C4-2B (cell line): ENCODE data around the gene ZDHHC6.

Source experiments
- ZFX ChIP-seq: fragments of 450-650 bp; IDR thresholded peaks from 2 replicates; pipeline ENCODE4 v1.6.1; 2017
- TF ChIP-seq, protein P1 (sequence below): fragments of 450-650 bp; conservative IDR thresholded peaks from 2 replicates; pipeline ENCODE4 v1.5.1; 2017; ENCODE audit warnings: mild to moderate bottlenecking

DNA sequence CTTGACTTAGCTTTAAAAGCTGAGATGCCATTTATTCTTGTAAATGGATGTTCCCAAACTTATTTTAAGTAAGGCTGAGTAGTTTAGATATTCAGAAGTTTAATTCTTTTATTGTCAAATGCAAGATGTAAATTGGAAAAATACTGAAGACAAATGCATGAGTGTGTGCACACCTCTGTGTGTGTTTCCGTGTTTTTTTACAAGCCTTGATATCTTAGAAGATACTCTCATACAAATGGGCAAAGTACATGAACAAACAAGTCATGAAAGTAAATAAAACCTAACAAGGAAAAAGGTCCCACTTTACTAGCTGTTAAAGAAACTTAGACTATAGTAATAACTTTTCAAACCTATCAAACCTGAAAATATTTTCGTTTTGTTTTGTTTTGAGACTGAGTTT, 43.8 kb downstream of the ZDHHC6 start:
- TF ChIP-seq, protein P1, sequence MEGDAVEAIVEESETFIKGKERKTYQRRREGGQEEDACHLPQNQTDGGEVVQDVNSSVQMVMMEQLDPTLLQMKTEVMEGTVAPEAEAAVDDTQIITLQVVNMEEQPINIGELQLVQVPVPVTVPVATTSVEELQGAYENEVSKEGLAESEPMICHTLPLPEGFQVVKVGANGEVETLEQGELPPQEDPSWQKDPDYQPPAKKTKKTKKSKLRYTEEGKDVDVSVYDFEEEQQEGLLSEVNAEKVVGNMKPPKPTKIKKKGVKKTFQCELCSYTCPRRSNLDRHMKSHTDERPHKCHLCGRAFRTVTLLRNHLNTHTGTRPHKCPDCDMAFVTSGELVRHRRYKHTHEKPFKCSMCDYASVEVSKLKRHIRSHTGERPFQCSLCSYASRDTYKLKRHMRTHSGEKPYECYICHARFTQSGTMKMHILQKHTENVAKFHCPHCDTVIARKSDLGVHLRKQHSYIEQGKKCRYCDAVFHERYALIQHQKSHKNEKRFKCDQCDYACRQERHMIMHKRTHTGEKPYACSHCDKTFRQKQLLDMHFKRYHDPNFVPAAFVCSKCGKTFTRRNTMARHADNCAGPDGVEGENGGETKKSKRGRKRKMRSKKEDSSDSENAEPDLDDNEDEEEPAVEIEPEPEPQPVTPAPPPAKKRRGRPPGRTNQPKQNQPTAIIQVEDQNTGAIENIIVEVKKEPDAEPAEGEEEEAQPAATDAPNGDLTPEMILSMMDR = no peak
- no peak for TF ChIP-seq ZFX
